Measurements from ENCODE around the gene OBSCN.

The OBSCN gene

DNA sequence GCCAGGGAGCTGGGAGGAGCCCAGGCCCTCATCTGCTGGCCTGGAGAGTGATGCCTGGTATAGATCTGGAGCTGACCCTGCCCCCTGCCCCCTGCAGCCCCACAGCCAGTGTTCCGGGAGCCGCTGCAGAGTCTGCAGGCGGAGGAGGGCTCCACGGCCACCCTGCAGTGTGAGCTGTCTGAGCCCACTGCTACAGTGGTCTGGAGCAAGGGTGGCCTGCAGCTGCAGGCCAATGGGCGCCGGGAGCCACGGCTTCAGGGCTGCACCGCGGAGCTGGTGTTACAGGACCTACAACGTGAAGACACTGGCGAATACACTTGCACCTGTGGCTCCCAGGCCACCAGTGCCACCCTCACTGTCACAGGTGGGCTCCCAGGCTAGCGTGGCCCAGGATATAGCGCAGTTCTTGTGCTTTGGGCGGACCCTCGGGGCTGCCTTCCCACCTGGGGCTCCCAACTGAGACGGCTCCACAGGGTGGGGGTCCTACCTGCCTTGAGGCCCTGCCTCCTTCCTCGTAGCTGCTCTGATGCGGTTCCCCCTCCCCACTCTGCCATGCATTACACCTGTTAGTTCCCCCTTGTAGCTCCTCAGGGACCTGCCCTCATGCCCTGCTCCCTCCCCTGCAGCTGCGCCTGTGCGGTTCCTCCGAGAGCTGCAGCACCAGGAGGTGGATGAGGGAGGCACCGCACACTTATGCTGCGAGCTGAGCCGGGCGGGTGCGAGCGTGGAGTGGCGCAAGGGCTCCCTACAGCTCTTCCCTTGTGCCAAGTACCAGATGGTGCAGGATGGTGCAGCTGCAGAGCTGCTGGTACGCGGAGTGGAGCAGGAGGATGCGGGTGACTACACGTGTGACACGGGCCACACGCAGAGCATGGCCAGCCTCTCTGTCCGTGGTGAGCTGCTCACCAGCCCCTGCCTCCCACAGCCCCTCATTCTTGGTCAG is 98.7 kb downstream of the OBSCN start:
- TF ChIP-seq POLR2AphosphoS5 (IDR thresholded peaks at IDR 0.05; ENCODE audit: low read depth, low read length) (no peak), TAF1 (IDR thresholded peaks at IDR 0.05; ENCODE audit: borderline replicate concordance, insufficient read depth, low read length) (no peak), FOXP2 (optimal IDR thresholded peaks at IDR 0.05; ENCODE audit: borderline replicate concordance, extremely low read depth, extremely low read length, insufficient read depth) (no peak), SIN3A (IDR thresholded peaks at IDR 0.05; ENCODE audit: borderline replicate concordance, insufficient read depth, low read length) (no peak)
- TF ChIP-seq, protein P1, sequence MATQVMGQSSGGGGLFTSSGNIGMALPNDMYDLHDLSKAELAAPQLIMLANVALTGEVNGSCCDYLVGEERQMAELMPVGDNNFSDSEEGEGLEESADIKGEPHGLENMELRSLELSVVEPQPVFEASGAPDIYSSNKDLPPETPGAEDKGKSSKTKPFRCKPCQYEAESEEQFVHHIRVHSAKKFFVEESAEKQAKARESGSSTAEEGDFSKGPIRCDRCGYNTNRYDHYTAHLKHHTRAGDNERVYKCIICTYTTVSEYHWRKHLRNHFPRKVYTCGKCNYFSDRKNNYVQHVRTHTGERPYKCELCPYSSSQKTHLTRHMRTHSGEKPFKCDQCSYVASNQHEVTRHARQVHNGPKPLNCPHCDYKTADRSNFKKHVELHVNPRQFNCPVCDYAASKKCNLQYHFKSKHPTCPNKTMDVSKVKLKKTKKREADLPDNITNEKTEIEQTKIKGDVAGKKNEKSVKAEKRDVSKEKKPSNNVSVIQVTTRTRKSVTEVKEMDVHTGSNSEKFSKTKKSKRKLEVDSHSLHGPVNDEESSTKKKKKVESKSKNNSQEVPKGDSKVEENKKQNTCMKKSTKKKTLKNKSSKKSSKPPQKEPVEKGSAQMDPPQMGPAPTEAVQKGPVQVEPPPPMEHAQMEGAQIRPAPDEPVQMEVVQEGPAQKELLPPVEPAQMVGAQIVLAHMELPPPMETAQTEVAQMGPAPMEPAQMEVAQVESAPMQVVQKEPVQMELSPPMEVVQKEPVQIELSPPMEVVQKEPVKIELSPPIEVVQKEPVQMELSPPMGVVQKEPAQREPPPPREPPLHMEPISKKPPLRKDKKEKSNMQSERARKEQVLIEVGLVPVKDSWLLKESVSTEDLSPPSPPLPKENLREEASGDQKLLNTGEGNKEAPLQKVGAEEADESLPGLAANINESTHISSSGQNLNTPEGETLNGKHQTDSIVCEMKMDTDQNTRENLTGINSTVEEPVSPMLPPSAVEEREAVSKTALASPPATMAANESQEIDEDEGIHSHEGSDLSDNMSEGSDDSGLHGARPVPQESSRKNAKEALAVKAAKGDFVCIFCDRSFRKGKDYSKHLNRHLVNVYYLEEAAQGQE (IDR thresholded peaks at IDR 0.05; ENCODE audit: insufficient read depth in 1 of 2, low read depth in 2 of 2, low read length in 2 of 2), result no peak

DNA sequence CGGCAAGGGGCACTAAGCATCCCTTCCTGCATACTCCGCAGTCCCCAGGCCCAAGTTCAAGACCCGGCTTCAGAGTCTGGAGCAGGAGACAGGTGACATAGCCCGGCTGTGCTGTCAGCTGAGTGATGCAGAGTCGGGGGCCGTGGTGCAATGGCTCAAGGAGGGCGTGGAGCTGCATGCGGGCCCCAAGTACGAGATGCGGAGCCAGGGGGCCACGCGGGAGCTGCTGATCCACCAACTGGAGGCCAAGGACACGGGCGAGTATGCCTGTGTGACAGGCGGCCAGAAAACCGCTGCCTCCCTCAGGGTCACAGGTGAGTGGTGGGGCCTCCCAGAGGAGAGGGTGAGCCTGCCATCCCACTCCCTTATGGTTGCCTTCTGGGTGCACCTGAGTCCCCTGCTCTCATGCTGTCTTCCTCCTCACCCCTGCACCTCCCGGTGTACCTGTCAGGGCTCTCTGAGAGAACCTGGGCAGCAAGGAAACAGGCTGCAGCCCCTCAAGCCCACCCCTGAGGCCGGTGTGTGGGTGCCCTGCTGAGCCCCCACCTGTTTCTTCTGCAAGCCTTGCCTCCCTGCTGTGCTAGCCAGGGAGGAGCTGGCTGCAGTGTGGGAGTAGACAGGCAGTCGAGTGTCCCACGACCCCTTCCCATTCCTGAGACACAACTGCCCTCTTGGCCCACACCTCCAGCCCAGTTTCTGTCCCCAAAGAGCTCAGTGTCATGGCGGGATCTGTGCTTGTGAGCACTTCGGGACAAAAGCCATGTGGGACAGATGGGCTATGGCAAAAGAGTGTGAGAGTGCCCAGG is 99.6 kb downstream of the OBSCN start:
- TF ChIP-seq FOXP2 (optimal IDR thresholded peaks at IDR 0.05; ENCODE audit: borderline replicate concordance, extremely low read depth, extremely low read length, insufficient read depth) (no peak), TAF1 (IDR thresholded peaks at IDR 0.05; ENCODE audit: borderline replicate concordance, insufficient read depth, low read length) (no peak), POLR2AphosphoS5 (IDR thresholded peaks at IDR 0.05; ENCODE audit: low read depth, low read length) (no peak), SIN3A (IDR thresholded peaks at IDR 0.05; ENCODE audit: borderline replicate concordance, insufficient read depth, low read length) (no peak)
- TF ChIP-seq, protein P1 (IDR thresholded peaks at IDR 0.05; ENCODE audit: insufficient read depth in 1 of 2, low read depth in 2 of 2, low read length in 2 of 2), result no peak

DNA sequence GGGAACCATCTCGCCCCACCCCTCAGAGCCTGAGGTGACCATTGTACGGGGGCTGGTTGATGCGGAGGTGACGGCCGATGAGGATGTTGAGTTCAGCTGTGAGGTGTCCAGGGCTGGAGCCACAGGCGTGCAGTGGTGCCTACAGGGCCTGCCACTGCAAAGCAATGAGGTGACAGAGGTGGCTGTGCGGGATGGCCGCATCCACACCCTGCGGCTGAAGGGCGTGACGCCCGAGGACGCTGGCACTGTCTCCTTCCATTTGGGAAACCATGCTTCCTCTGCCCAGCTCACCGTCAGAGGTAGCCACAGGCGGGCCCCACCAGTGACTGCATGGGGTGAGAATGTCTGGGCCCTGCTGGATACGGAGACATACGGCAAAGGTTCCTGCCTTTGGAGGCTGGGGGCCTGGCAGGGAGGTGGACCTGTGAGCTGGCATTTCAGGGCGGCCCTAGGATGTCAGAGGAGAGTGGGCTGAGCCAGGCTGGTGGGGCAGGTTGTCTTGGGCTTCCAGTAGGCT is 100.3 kb downstream of the OBSCN start:
- TF ChIP-seq POLR2AphosphoS5 (IDR thresholded peaks at IDR 0.05; ENCODE audit: low read depth, low read length), result no peak
- TF ChIP-seq TAF1 (IDR thresholded peaks at IDR 0.05; ENCODE audit: borderline replicate concordance, insufficient read depth, low read length), result no peak
- TF ChIP-seq SIN3A (IDR thresholded peaks at IDR 0.05; ENCODE audit: borderline replicate concordance, insufficient read depth, low read length), result no peak
- TF ChIP-seq, protein P1 (IDR thresholded peaks at IDR 0.05; ENCODE audit: insufficient read depth in 1 of 2, low read depth in 2 of 2, low read length in 2 of 2), result no peak
- no peak for TF ChIP-seq FOXP2 (optimal IDR thresholded peaks at IDR 0.05; ENCODE audit: borderline replicate concordance, extremely low read depth, extremely low read length, insufficient read depth)

DNA sequence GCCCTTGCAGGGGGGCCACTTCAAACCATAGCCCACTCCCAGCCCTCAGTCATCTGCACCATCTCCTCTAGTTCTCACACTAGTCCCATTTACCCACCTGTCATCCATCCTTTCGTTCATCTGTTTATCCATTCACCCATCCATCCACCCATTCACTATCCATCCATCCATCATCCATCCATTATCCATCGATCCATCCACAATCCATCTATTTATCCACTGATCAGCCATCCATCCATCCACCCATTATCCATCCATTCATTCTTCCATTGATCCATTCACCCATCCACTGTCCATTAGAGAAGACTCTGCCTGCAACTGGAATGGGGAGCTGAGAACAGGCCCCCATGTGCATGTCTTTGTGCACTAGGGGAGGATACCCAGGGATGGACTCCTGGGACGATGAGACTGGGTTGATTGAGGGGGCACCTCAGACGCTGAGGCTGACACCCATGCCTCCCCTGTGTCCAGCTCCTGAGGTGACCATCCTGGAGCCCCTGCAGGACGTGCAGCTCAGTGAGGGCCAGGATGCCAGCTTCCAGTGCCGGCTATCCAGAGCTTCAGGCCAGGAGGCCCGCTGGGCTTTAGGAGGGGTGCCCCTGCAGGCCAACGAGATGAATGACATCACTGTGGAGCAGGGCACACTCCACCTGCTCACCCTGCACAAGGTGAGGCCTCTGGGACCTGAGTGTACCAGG is 100.9 kb downstream of the OBSCN start:
- TF ChIP-seq FOXP2 (optimal IDR thresholded peaks at IDR 0.05; ENCODE audit: borderline replicate concordance, extremely low read depth, extremely low read length, insufficient read depth) (no peak), SIN3A (IDR thresholded peaks at IDR 0.05; ENCODE audit: borderline replicate concordance, insufficient read depth, low read length) (no peak), POLR2AphosphoS5 (IDR thresholded peaks at IDR 0.05; ENCODE audit: low read depth, low read length) (no peak)
- TF ChIP-seq, protein P1 (IDR thresholded peaks at IDR 0.05; ENCODE audit: insufficient read depth in 1 of 2, low read depth in 2 of 2, low read length in 2 of 2), result no peak
